Activated CD8-positive, alpha-beta T cell treated with anti-CD3 and anti-CD28 coated beads for 36 hours (primary cell): Measurements from ENCODE around the gene MPV17L. TPM values are rescaled to one million over a fixed set of nuclear protein-coding genes. Genes with fewer than 3 reads are reported as not detected.
"Not testable (repeated sequence)": the region's sequence is repeated elsewhere in the genome, so short reads cannot be mapped to it uniquely, and the experiment has no call there.

Experiments
- ATAC-seq: fragments of 200-7000 bp; cut with Tn5 transposase; one replicate; pipeline ENCODE4 v1.10.0; 2021; ENCODE audit warnings: mild to moderate bottlenecking, moderate library complexity
- CTCF ChIA-PET: fragments of 350-600 bp; sonication (Branson Sonifier 250); formaldehyde crosslinking; loops from one replicate; lab custom pipeline; 2021; ENCODE audit warnings: antibody characterized with exemption; lab: Charles Lee
- POLR2A ChIA-PET: fragments of 350-600 bp; sonication (Branson Sonifier 250); formaldehyde crosslinking; loops from one replicate; lab custom pipeline; 2021; ENCODE audit warnings: antibody characterized with exemption; lab: Charles Lee
- DNase-seq: peaks from one replicate; pipeline ENCODE4 v3.0.0-alpha.2; 2020
- H3K27ac Mint-ChIP-seq: one replicate; pipeline ENCODE4 v1.8.0; 2021; ENCODE audit warnings: mild to moderate bottlenecking, mixed read lengths
- H3K27me3 Mint-ChIP-seq: one replicate; pipeline ENCODE4 v1.8.0; 2021; ENCODE audit warnings: mixed read lengths
- H3K36me3 Mint-ChIP-seq: one replicate; pipeline ENCODE4 v1.8.0; 2021; ENCODE audit warnings: low read depth, mixed read lengths
- H3K4me1 Mint-ChIP-seq: one replicate; pipeline ENCODE4 v1.8.0; 2021; ENCODE audit warnings: low read depth, mixed read lengths
- H3K4me3 Mint-ChIP-seq: one replicate; pipeline ENCODE4 v1.8.0; 2021; ENCODE audit warnings: mild to moderate bottlenecking, moderate library complexity, mixed read lengths
- H3K9me3 Mint-ChIP-seq: one replicate; pipeline ENCODE4 v1.8.0; 2021; ENCODE audit warnings: mixed read lengths
- intact Hi-C: fragments of 100-400 bp; cut with micrococcal nuclease; formaldehyde crosslinking; loops from one replicate; pipeline ENCODE4 v1.10.0; 2022
- total RNA-seq, 2 experiments: library from RNA; stranded (reverse); gene quantifications; one replicate each; pipeline ENCODE4 v1.2.3, GENCODE V29; 2021
- TF ChIP-seq, protein P1 (sequence below): fragments of 200-600 bp; IDR thresholded peaks from one replicate; pipeline ENCODE4 v1.8.0; 2022; ENCODE audit warnings: antibody characterized with exemption, mild to moderate bottlenecking

MPV17L gene
- total RNA-seq, 2 experiments from 2014 or later = 0.20 to 0.47 TPM

- TF ChIP-seq, protein P1, sequence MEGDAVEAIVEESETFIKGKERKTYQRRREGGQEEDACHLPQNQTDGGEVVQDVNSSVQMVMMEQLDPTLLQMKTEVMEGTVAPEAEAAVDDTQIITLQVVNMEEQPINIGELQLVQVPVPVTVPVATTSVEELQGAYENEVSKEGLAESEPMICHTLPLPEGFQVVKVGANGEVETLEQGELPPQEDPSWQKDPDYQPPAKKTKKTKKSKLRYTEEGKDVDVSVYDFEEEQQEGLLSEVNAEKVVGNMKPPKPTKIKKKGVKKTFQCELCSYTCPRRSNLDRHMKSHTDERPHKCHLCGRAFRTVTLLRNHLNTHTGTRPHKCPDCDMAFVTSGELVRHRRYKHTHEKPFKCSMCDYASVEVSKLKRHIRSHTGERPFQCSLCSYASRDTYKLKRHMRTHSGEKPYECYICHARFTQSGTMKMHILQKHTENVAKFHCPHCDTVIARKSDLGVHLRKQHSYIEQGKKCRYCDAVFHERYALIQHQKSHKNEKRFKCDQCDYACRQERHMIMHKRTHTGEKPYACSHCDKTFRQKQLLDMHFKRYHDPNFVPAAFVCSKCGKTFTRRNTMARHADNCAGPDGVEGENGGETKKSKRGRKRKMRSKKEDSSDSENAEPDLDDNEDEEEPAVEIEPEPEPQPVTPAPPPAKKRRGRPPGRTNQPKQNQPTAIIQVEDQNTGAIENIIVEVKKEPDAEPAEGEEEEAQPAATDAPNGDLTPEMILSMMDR = no peak
- H3K4me3 Mint-ChIP-seq = no peak overlapping the region
- H3K27ac Mint-ChIP-seq = no peak overlapping the region
- intact Hi-C loops = no loop called here
- POLR2A ChIA-PET = no interaction called here
- DNase-seq = no peak
- ATAC-seq = no peak
- H3K27me3 Mint-ChIP-seq = peaks cover 1% of the 10 kb centered on the region
- no peaks in the 10 kb centered on the region for H3K36me3 Mint-ChIP-seq
- peaks cover 8% of the 10 kb centered on the region for H3K9me3 Mint-ChIP-seq
- CTCF ChIA-PET = no interaction called here
- peaks cover 5% of the 10 kb centered on the region for H3K4me1 Mint-ChIP-seq
These were observed 49.9 kb downstream of the MPV17L start for GRCh38 chr16:15445450-15445849.

GRCh38 chr16:15446901-15447300 lies 51.3 kb downstream of the MPV17L start:
- Mint-ChIP-seq H3K9me3 (peaks cover 8% of the 10 kb centered on the region), H3K27me3 (peaks cover 1% of the 10 kb centered on the region), H3K4me3 (no peak overlapping the region), H3K27ac (no peak overlapping the region), H3K36me3 (no peaks in the 10 kb centered on the region), H3K4me1 (peaks cover 2% of the 10 kb centered on the region)
- intact Hi-C loops = no loop called here
- TF ChIP-seq, protein P1 = no peak
- CTCF ChIA-PET = no interaction called here
- DNase-seq = no peak
- POLR2A ChIA-PET = no interaction called here
- ATAC-seq = no peak

- H3K4me1 Mint-ChIP-seq = peaks cover 2% of the 10 kb centered on the region
- H3K4me3 Mint-ChIP-seq = no peak overlapping the region
- DNase-seq (no peak), ATAC-seq (no peak)
- H3K36me3 Mint-ChIP-seq = no peaks in the 10 kb centered on the region
- ChIA-PET POLR2A (no interaction called here), CTCF (interaction anchor here (1.0 kb wide), 1 partner anchor 8 kb away, joined by 4 read pairs; no protein-coding TSS in a partner anchor)
- peaks cover 4% of the 10 kb centered on the region for H3K27me3 Mint-ChIP-seq
- H3K9me3 Mint-ChIP-seq = peaks cover 2% of the 10 kb centered on the region
- H3K27ac Mint-ChIP-seq = no peak overlapping the region
- TF ChIP-seq, protein P1 = no peak
- intact Hi-C loops = no loop called here
These were observed 55.1 kb downstream of the MPV17L start for GRCh38 chr16:15450624-15451023.

DNA sequence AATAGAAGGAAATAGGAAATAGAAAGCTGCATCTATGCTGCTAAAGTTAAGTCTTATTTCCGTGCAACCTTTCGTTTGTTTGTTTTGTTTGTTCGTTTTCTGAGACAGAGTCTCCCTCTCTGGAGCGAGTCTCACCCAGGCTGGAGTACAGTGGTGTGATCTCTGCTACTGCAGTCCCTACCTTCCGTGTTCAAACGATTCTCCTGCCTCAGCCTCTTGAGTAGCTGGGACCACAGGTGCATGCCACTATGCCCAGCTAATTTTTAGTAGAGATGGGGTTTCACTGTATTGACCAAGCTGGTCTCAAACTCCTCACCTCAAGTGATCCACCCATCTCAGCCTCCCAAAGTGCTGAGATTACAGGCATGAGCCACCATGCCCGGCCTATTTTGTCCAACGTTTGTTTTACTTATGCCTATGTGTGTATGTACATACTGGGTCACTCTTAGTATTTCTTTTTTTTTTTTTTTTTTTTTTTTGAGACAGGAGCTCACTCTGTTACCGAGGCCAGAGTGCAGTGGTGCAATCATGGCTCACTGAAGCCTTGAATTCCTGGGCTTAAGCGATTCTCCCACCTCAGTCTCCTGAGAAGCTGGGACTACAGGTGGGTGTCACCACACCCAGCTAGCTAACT lies 55.7 kb downstream of the MPV17L start:
- no peak for ATAC-seq
- no peaks in the 10 kb centered on the region for H3K36me3 Mint-ChIP-seq
- ChIA-PET CTCF (no interaction called here), POLR2A (no interaction called here)
- DNase-seq = no peak
- intact Hi-C loops = no loop called here
- H3K4me3 Mint-ChIP-seq = no peak overlapping the region
- peaks cover 4% of the 10 kb centered on the region for H3K27me3 Mint-ChIP-seq
- H3K27ac Mint-ChIP-seq = no peak overlapping the region
- peaks cover 2% of the 10 kb centered on the region for H3K4me1 Mint-ChIP-seq
- H3K9me3 Mint-ChIP-seq = no peaks in the 10 kb centered on the region
- TF ChIP-seq, protein P1 = no peak

DNA sequence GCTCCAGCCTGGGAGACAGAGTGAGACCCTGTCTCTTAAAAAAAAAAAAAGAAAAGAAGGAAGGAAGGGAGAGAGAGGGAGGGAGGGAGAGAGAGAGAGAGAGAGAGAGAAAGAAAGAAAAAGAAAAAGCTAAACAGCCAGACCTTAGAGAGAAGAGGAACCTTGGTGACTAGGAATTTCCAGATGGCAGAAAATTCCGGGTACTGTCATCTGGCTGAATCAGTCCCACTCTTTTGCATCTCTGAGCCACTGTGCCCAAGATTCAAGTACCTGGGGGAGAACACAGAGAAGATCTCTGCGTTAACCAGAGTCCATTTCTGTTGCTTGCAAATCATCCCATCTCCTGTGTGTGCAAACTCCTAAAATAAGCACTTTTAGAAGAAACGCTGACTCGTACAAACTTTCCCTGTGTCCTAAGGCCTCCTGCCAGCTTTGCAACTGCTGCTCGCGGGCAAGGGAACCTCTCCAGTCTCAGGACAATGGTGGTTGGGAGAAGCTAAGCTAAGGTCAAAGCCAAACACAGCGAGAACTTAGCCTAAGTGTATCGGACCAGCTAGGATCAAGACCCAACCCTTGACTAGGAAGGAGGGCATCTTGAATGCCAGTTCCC lies 56.8 kb downstream of the MPV17L start:
- H3K27ac Mint-ChIP-seq = no peak overlapping the region
- H3K36me3 Mint-ChIP-seq = no peaks in the 10 kb centered on the region
- DNase-seq (no peak), ATAC-seq (no peak)
- no peaks in the 10 kb centered on the region for H3K4me1 Mint-ChIP-seq
- intact Hi-C loops = no loop called here
- ChIA-PET POLR2A (no interaction called here), CTCF (no interaction called here)
- TF ChIP-seq, protein P1 = no peak
- peaks cover 4% of the 10 kb centered on the region for H3K27me3 Mint-ChIP-seq
- H3K4me3 Mint-ChIP-seq = no peak overlapping the region
- H3K9me3 Mint-ChIP-seq = no peaks in the 10 kb centered on the region

DNA sequence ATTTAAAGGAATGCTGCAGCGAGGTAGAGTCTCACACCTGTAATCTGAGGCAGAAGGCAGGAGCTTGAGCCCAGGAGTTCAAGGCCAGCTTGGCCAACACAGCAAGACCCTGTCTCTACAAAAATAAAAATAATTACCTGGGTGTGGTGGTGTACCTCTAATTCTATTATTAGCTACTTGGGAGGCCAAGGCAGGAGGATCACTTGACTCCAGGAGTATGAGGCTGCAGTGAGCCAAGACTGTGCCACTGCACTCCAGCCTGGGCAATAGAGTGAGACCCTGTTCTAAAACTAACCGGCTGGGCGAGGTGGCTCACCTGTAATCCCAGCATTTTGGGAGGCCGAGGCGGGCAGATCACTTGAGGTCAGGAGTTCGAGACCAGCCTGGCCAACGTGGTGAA lies 57.7 kb downstream of the MPV17L start:
- H3K4me3 Mint-ChIP-seq, H3K36me3 Mint-ChIP-seq, H3K27ac Mint-ChIP-seq, H3K9me3 Mint-ChIP-seq, H3K4me1 Mint-ChIP-seq, H3K27me3 Mint-ChIP-seq, ATAC-seq, POLR2A ChIA-PET, DNase-seq, intact Hi-C loops: not testable (repeated sequence)
- CTCF ChIA-PET = interaction anchor here (1.1 kb wide), 1 partner anchor 22 kb away, joined by 3 read pairs; no protein-coding TSS in a partner anchor

GRCh38 chr16:15454933-15455332 lies 59.4 kb downstream of the MPV17L start:
- H3K4me1 Mint-ChIP-seq, CTCF ChIA-PET, H3K36me3 Mint-ChIP-seq, intact Hi-C loops, ATAC-seq, H3K27ac Mint-ChIP-seq, H3K9me3 Mint-ChIP-seq, H3K27me3 Mint-ChIP-seq, H3K4me3 Mint-ChIP-seq, DNase-seq, POLR2A ChIA-PET: not testable (repeated sequence)
